Measurements from ENCODE around the gene SNRPD2. TPM values are rescaled to one million over a fixed set of nuclear protein-coding genes. Genes with fewer than 3 reads are reported as not detected.

The SNRPD2 gene
- total RNA-seq, 1 donor = 325 TPM

- no peak for TF ChIP-seq CTCF (IDR thresholded peaks at IDR 0.05; ENCODE audit: insufficient read depth, low read length)
- H3K4me3 ChIP-seq (ENCODE audit: low read depth, low read length) = no peak overlapping the region
- no peak for DNase-seq (ENCODE audit: low read depth)
These were observed 27.2 kb downstream of the SNRPD2 start for GRCh38 chr19:45664575-45664974.

GRCh38 chr19:45663800-45664199 is 28.0 kb downstream of the SNRPD2 start:
- no peak for TF ChIP-seq CTCF (IDR thresholded peaks at IDR 0.05; ENCODE audit: insufficient read depth, low read length)
- no peak overlapping the region for H3K4me3 ChIP-seq (ENCODE audit: low read depth, low read length)
- no peak for DNase-seq (ENCODE audit: low read depth)

GRCh38 chr19:45660636-45661035 is 31.1 kb downstream of the SNRPD2 start:
- DNase-seq (ENCODE audit: low read depth) = no peak
- no peak overlapping the region for H3K4me3 ChIP-seq (ENCODE audit: low read depth, low read length)
- TF ChIP-seq CTCF (IDR thresholded peaks at IDR 0.05; ENCODE audit: insufficient read depth, low read length) = no peak

- no peak for TF ChIP-seq CTCF (IDR thresholded peaks at IDR 0.05; ENCODE audit: insufficient read depth, low read length)
- DNase-seq (ENCODE audit: low read depth) = no peak
- no peak overlapping the region for H3K4me3 ChIP-seq (ENCODE audit: low read depth, low read length)
These were observed 32.5 kb downstream of the SNRPD2 start for GRCh38 chr19:45659096-45659729.

GRCh38 chr19:45657520-45658167 is 34.1 kb downstream of the SNRPD2 start:
- no peak for DNase-seq (ENCODE audit: low read depth)
- no peak for TF ChIP-seq CTCF (IDR thresholded peaks at IDR 0.05; ENCODE audit: insufficient read depth, low read length)
- H3K4me3 ChIP-seq (ENCODE audit: low read depth, low read length) = no peak overlapping the region

- TF ChIP-seq CTCF (IDR thresholded peaks at IDR 0.05; ENCODE audit: insufficient read depth, low read length) = no peak
- no peak overlapping the region for H3K4me3 ChIP-seq (ENCODE audit: low read depth, low read length)
- DNase-seq (ENCODE audit: low read depth) = no peak
These were observed 36.7 kb downstream of the SNRPD2 start for GRCh38 chr19:45655073-45655472.

Measured in fibroblast of the aortic adventitia (primary cell).